ENCODE data around the gene OAF.

DNA sequence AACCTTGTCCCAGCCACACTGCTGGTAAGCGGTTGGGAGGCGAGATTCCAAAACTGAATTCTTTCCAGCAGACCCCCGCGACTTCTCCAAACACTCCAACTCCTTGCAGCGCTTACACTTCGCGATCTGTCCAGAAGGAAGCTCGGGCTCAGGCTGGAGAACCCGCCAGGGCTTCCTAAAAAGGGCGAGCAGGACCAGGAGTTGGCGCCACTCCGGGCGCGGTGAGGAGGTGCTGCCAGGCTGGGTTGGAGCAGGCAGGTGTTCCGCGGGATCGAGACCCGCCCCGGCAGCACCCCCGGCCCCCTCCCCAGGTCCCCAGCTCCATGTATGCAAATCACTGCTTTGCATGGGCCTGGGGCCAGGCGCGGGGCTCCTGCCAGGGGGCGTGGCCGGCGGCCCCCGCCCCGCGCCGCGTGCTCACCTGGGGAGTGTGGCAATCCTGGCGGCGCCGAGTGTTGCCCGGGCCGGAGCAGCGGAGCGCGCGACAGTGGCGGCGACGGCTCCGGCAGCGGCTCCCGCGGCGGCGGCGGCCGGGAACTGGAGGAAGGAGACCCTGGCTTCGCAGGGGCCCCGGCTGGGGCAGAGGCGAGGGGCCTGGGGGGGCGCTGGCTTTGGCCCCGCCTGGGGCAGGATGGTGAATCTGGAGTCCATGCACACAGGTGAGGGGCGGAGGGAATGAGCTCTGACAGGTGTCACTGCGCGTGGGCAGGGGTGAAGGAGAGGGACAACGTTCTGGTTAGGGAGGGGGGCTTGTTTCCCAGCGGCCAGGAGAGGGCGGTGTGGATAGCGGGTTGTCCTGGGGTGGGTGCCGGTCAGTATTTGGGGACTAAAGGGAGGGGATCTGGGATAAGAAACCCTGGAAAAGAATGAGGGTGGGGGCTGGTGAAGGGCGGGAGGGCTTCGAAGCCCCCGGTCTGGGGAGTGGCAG lies 29.1 kb downstream of the OAF start, which contains the start of gene POU2F3:
- TF ChIP-seq CTCF (IDR thresholded peaks at IDR 0.05) (no peak), EZH2 (IDR thresholded peaks at IDR 0.05; ENCODE audit: borderline replicate concordance, insufficient read depth, low read depth, low read length, poor library complexity, severe bottlenecking) (no peak)
